Measurements from ENCODE around the gene AAK1. TPM values are rescaled to one million over a fixed set of nuclear protein-coding genes. Genes with fewer than 3 reads are reported as not detected.
"Not testable (repeated sequence)": the region's sequence is repeated elsewhere in the genome, so short reads cannot be mapped to it uniquely, and the experiment has no call there.

AAK1 gene
- total and polyA plus RNA-seq, 2 donors (not counting 3 experiments of a cell fraction or from before 2014, with no cell fraction given), result 31.0 to 127 TPM

GRCh38 chr2:69612200-69612599 is 31.3 kb downstream of the AAK1 start:
- Histone ChIP-seq H3K9ac (replicated peaks; ENCODE audit: extremely low read depth, insufficient read depth, low read length) (no peak overlapping the region), H3K79me2 (ENCODE audit: control insufficient read depth, insufficient read depth, low read length) (peaks cover 91% of the 10 kb centered on the region), H3K4me1 (ENCODE audit: control insufficient read depth, extremely low read depth, insufficient read depth, low read length) (peaks cover 10% of the 10 kb centered on the region), H2AFZ (ENCODE audit: low read depth, low read length) (no peak overlapping the region), H3K4me3 (replicated peaks in 1 of 3; ENCODE audit: insufficient read depth in 1 of 3, low read depth in 1 of 3, low read length in 3 of 3) (no peak overlapping the region), H3K4me2 (ENCODE audit: insufficient read depth, low read length) (no peak overlapping the region), H3K36me3 (ENCODE audit: control insufficient read depth in 2 of 2, extremely low read depth in 1 of 2, insufficient read depth in 2 of 2, low read length in 2 of 2) (peaks cover 0 to 2% of the 10 kb centered on the region in 2 experiments), H4K20me1 (replicated peaks; ENCODE audit: control insufficient read depth, extremely low read depth, insufficient read depth, low read length) (peaks cover 3% of the 10 kb centered on the region), H3K9me3 (replicated peaks; ENCODE audit: control insufficient read depth, insufficient read depth, low read length) (no peaks in the 10 kb centered on the region), H3K27me3 (ENCODE audit: control insufficient read depth in 2 of 2, insufficient read depth in 2 of 2, low read length in 2 of 2) (no peaks in the 10 kb centered on the region), H3K9me1 (replicated peaks; ENCODE audit: control insufficient read depth, extremely low read depth, insufficient read depth, low read length) (no peaks in the 10 kb centered on the region), H3K27ac (ENCODE audit: insufficient read depth, low read depth, low read length) (no peak overlapping the region)
- ChIA-PET CTCF (interaction anchor here (1.1 kb wide), 1 partner anchor 113 kb away, joined by 4 read pairs; no protein-coding TSS in a partner anchor), POLR2A (no interaction called here)
- dilution Hi-C loops (cut with MboI; ENCODE audit: extremely low pct_ligation_motif_present, low sequenced_read_pairs) (no loop called here), intact Hi-C loops (cut with micrococcal nuclease) (no loop called here)
- no peak for TF ChIP-seq POLR2A (IDR thresholded peaks at IDR 0.05; ENCODE audit: low read depth, low read length)
- no peak for DNase-seq (ENCODE audit: low read depth, low spot score)
- FAIRE-seq, result no peak
- no TSS peak for BruUV-seq (replicated peaks)

GRCh38 chr2:69608109-69608508 is 35.4 kb downstream of the AAK1 start:
- TF ChIP-seq CTCF (IDR thresholded peaks at IDR 0.05; ENCODE audit: extremely low read depth in 1 of 2, insufficient read depth in 1 of 2, low read depth in 1 of 2, low read length in 2 of 2), result no peak
- no peak for TF ChIP-seq FOS (IDR thresholded peaks at IDR 0.05; ENCODE audit: borderline replicate concordance, insufficient read depth, low read length)
- TF ChIP-seq MYC (IDR thresholded peaks at IDR 0.05; ENCODE audit: low read depth, low read length), result no peak
- TF ChIP-seq MAX (IDR thresholded peaks at IDR 0.05; ENCODE audit: insufficient read depth, insufficient read length), result no peak
- ChIA-PET CTCF (no interaction called here), POLR2A (no interaction called here)
- H3K9me1 ChIP-seq (replicated peaks; ENCODE audit: control insufficient read depth, extremely low read depth, insufficient read depth, low read length), result no peaks in the 10 kb centered on the region
- H3K27me3 ChIP-seq (ENCODE audit: control insufficient read depth in 2 of 2, insufficient read depth in 2 of 2, low read length in 2 of 2), result no peaks in the 10 kb centered on the region
- dilution Hi-C loops (cut with MboI; ENCODE audit: extremely low pct_ligation_motif_present, low sequenced_read_pairs), result no loop called here
- H3K9ac ChIP-seq (replicated peaks; ENCODE audit: extremely low read depth, insufficient read depth, low read length), result no peak overlapping the region
- no peaks in the 10 kb centered on the region for H3K9me3 ChIP-seq (replicated peaks; ENCODE audit: control insufficient read depth, insufficient read depth, low read length)
- H3K4me3 ChIP-seq (replicated peaks in 1 of 3; ENCODE audit: insufficient read depth in 1 of 3, low read depth in 1 of 3, low read length in 3 of 3), result no peak overlapping the region
- no peak overlapping the region for H3K27ac ChIP-seq (ENCODE audit: insufficient read depth, low read depth, low read length)
- no TSS peak for BruUV-seq (replicated peaks)
- no peak overlapping the region for H2AFZ ChIP-seq (ENCODE audit: low read depth, low read length)
- H3K79me2 ChIP-seq (ENCODE audit: control insufficient read depth, insufficient read depth, low read length), result peaks cover 85% of the 10 kb centered on the region
- no peaks in the 10 kb centered on the region for H3K4me1 ChIP-seq (ENCODE audit: control insufficient read depth, extremely low read depth, insufficient read depth, low read length)
- DNase-seq (ENCODE audit: low read depth, low spot score) (no peak), FAIRE-seq (no peak)
- H3K36me3 ChIP-seq (ENCODE audit: control insufficient read depth in 2 of 2, extremely low read depth in 1 of 2, insufficient read depth in 2 of 2, low read length in 2 of 2), result peaks cover 0 to 2% of the 10 kb centered on the region in 2 experiments
- intact Hi-C loops (cut with micrococcal nuclease), result no loop called here
- peaks cover 5% of the 10 kb centered on the region for H4K20me1 ChIP-seq (replicated peaks; ENCODE audit: control insufficient read depth, extremely low read depth, insufficient read depth, low read length)
- no peak overlapping the region for H3K4me2 ChIP-seq (ENCODE audit: insufficient read depth, low read length)

GRCh38 chr2:69606771-69607170 is 36.8 kb downstream of the AAK1 start:
- H3K27ac ChIP-seq (ENCODE audit: insufficient read depth, low read depth, low read length); H3K9me3 ChIP-seq (replicated peaks; ENCODE audit: control insufficient read depth, insufficient read depth, low read length); H3K9ac ChIP-seq (replicated peaks; ENCODE audit: extremely low read depth, insufficient read depth, low read length); POLR2A ChIA-PET; BruUV-seq (replicated peaks); dilution Hi-C loops (cut with MboI; ENCODE audit: extremely low pct_ligation_motif_present, low sequenced_read_pairs); CTCF ChIA-PET; DNase-seq (ENCODE audit: low read depth, low spot score); intact Hi-C loops (cut with micrococcal nuclease); H3K36me3 ChIP-seq (ENCODE audit: control insufficient read depth in 2 of 2, extremely low read depth in 1 of 2, insufficient read depth in 2 of 2, low read length in 2 of 2); H2AFZ ChIP-seq (ENCODE audit: low read depth, low read length); FAIRE-seq; H3K9me1 ChIP-seq (replicated peaks; ENCODE audit: control insufficient read depth, extremely low read depth, insufficient read depth, low read length); H3K4me1 ChIP-seq (ENCODE audit: control insufficient read depth, extremely low read depth, insufficient read depth, low read length); H3K27me3 ChIP-seq (ENCODE audit: control insufficient read depth in 2 of 2, insufficient read depth in 2 of 2, low read length in 2 of 2); H3K4me3 ChIP-seq (replicated peaks in 1 of 3; ENCODE audit: insufficient read depth in 1 of 3, low read depth in 1 of 3, low read length in 3 of 3); H3K4me2 ChIP-seq (ENCODE audit: insufficient read depth, low read length); H4K20me1 ChIP-seq (replicated peaks; ENCODE audit: control insufficient read depth, extremely low read depth, insufficient read depth, low read length): not testable (repeated sequence)
- H3K79me2 ChIP-seq (ENCODE audit: control insufficient read depth, insufficient read depth, low read length), result peaks cover 78% of the 10 kb centered on the region

Data from endothelial cell of umbilical vein (primary cell).